ENCODE results near the gene LILRB3. TPM values are rescaled to one million over a fixed set of nuclear protein-coding genes. Genes with fewer than 3 reads are reported as not detected.

Gene LILRB3
- total RNA-seq, 3 donors from 2014 or later, result 1.6 to 28.3 (median 11.5) TPM

DNA sequence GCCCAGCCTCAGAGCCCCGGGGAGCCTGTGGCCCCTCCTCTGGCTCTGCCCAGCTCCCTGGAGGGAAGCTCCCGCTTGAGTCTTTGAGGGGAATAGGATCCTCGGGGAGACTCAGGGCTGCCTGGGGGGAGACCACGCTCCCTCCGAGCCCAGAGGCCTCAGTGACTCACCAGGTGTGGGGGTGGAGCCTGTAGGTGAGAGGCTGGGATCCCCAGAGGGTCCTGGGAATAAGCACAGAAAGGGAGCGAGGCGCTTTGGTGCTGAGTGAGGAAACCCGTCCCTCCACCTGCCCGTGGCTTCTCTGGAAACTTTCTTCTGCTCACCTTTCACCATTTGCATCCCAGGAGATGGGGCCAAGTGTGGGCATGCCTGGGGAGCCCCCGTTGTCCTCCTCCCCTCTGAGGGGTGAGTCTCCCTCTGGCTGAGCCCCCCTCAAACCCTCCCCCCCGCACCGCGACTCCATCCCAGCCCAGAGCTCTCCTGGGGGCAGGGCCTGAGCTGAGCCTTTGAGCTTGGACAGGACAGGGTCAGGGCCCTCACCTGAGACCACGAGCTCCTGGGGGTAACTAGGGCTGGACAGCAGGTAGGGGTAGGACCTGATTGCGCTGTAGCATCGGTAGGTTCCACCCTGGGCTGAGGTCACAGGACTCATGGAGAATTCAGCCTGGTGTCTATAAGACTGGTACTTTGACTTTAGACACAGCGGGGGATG, 31.5 kb upstream of the LILRB3 start:
- DNase-seq (ENCODE audit: low spot score in 2 of 2), result no peak

DNA sequence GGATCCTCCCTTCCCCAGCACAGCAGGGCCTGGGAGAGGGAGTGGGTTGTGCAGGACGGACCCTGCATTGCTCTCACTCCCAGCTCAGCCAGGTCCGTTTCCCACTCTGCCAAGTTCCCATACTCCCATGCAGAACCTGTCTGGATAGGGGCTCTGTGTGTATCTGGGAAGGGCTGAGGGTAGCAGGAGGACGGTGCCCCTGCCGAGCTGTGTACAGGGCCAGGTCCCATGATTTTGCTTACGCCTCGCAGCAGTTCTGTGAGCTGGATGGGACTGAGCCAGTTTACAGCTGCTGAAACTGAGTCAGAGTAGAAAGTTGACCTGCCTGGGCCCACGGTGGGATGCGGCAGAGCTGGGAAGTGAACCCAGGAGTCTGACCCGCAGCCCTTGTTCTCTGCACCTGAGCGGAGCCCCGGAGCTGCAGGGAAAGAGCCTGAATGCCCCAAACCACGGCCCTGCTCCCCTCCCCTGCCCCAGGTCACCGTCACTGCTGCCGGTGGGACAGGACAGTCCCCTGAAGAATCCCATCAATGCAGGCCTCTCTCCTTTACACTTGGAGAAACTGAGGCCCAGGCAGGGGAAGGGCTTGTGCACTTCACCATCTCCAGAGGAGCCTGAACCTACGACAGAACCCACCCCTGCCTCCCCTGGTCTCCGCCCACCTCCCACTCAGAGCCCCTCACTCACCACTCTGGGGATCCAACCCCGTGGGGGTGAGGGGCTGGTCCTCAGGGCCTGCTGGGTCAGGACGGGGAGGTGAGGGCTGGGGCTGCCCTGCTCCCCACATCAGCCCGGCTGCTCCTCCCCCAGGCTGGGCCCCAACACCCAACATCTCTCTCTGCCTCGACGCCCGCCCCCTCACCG, 30.8 kb upstream of the LILRB3 start:
- no peaks in the 10 kb centered on the region for H3K9me3 ChIP-seq
- intact Hi-C loops (cut with DNase I; ENCODE audit: low total_unique reads), result no loop called here
- no peaks in the 10 kb centered on the region for H3K36me3 ChIP-seq
- no peaks in the 10 kb centered on the region for H3K4me1 ChIP-seq
- no peak for DNase-seq (ENCODE audit: low spot score in 2 of 2)
- peaks cover 0 to 59% of the 10 kb centered on the region in 2 donors for H3K27me3 ChIP-seq
- no peak overlapping the region for H3K27ac ChIP-seq
- TF ChIP-seq POLR2AphosphoS5 (IDR thresholded peaks at IDR 0.05) (no peak), POLR2A (IDR thresholded peaks at IDR 0.05) (no peak)
- TF ChIP-seq, protein P1, sequence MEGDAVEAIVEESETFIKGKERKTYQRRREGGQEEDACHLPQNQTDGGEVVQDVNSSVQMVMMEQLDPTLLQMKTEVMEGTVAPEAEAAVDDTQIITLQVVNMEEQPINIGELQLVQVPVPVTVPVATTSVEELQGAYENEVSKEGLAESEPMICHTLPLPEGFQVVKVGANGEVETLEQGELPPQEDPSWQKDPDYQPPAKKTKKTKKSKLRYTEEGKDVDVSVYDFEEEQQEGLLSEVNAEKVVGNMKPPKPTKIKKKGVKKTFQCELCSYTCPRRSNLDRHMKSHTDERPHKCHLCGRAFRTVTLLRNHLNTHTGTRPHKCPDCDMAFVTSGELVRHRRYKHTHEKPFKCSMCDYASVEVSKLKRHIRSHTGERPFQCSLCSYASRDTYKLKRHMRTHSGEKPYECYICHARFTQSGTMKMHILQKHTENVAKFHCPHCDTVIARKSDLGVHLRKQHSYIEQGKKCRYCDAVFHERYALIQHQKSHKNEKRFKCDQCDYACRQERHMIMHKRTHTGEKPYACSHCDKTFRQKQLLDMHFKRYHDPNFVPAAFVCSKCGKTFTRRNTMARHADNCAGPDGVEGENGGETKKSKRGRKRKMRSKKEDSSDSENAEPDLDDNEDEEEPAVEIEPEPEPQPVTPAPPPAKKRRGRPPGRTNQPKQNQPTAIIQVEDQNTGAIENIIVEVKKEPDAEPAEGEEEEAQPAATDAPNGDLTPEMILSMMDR (IDR thresholded peaks at IDR 0.05), result no peak
- no peak overlapping the region for H3K4me3 ChIP-seq

More for the DNA sequence above, 31.5 kb upstream of the LILRB3 start:
- H3K27ac ChIP-seq, result no peak overlapping the region
- TF ChIP-seq POLR2A (IDR thresholded peaks at IDR 0.05) (no peak), POLR2AphosphoS5 (IDR thresholded peaks at IDR 0.05) (no peak)
- TF ChIP-seq, protein P1 (IDR thresholded peaks at IDR 0.05), result no peak
- intact Hi-C loops (cut with DNase I; ENCODE audit: low total_unique reads), result no loop called here
- H3K4me1 ChIP-seq, result no peaks in the 10 kb centered on the region
- peaks cover 0 to 59% of the 10 kb centered on the region in 2 donors for H3K27me3 ChIP-seq
- no peaks in the 10 kb centered on the region for H3K36me3 ChIP-seq
- no peak overlapping the region for H3K4me3 ChIP-seq
- H3K9me3 ChIP-seq, result no peaks in the 10 kb centered on the region

DNA sequence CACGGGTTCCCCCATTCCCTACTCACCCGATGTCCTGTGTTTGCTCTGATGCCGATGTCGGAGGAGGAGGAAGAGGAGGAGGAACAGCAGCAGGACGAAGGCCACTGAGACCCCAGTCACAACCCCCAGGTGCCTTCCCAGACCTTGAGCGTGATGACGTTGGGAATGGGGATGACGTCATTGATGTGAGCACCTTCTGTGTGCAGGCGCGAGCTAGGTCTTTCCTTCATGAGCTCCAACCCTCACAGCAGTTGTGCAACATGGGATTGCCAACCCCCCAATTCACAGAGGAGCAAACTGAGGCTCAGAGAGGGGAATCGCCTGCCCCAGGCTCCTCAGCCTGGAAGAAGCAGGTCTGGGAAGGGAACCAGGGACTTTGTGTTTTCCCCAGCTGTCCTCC, 30.0 kb upstream of the LILRB3 start:
- intact Hi-C loops (cut with DNase I; ENCODE audit: low total_unique reads), result no loop called here
- Histone ChIP-seq H3K27me3 (peaks cover 0 to 63% of the 10 kb centered on the region in 2 donors), H3K27ac (no peak overlapping the region), H3K9me3 (no peaks in the 10 kb centered on the region), H3K4me3 (no peak overlapping the region), H3K4me1 (no peaks in the 10 kb centered on the region), H3K36me3 (no peaks in the 10 kb centered on the region)
- no peak for DNase-seq (ENCODE audit: low spot score in 2 of 2)
- TF ChIP-seq POLR2A (IDR thresholded peaks at IDR 0.05) (no peak), POLR2AphosphoS5 (IDR thresholded peaks at IDR 0.05) (no peak)
- TF ChIP-seq, protein P1 (IDR thresholded peaks at IDR 0.05), result no peak

DNA sequence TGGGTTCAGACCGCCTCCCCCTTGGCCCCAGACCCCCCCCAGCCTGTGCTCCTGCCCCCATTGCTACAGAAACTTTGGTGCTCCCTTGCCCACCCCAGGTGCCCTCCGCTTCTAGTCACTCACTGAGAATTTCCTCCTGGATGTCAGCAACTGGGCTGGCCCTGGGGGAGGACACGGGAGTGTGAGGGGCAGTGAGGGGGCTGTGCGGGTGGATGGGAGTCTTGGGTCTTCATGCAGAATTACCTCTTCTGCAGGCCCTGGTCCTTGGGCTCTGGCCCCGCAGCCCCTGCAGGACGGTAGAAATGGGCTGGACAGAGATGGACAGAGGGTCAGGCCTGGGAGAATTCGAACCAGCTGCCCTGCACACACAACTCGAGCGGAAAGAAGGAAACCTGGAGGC, 29.4 kb upstream of the LILRB3 start:
- H3K36me3 ChIP-seq, result no peaks in the 10 kb centered on the region
- intact Hi-C loops (cut with DNase I; ENCODE audit: low total_unique reads), result no loop called here
- no peaks in the 10 kb centered on the region for H3K9me3 ChIP-seq
- peaks cover 0 to 64% of the 10 kb centered on the region in 2 donors for H3K27me3 ChIP-seq
- no peak overlapping the region for H3K27ac ChIP-seq
- DNase-seq (ENCODE audit: low spot score in 2 of 2), result no peak
- no peaks in the 10 kb centered on the region for H3K4me1 ChIP-seq
- H3K4me3 ChIP-seq, result no peak overlapping the region
- no peak for TF ChIP-seq POLR2A (IDR thresholded peaks at IDR 0.05)
- TF ChIP-seq, protein P1 (IDR thresholded peaks at IDR 0.05), result no peak
- no peak for TF ChIP-seq POLR2AphosphoS5 (IDR thresholded peaks at IDR 0.05)
